RWPE1 (cell line): ENCODE results near the gene MAG.

Source experiments
- CTCF ChIA-PET: fragments of 350-600 bp; sonication (Branson Sonifier 250); formaldehyde crosslinking; extraction: SDS; loops from one replicate; lab custom pipeline; 2021; lab: Yijun Ruan, JAX
- POLR2A ChIA-PET: fragments of 400-600 bp; formaldehyde crosslinking; extraction: SDS; loops from one replicate; lab custom pipeline; 2020; ENCODE audit warnings: antibody characterized with exemption; ENCODE audit not compliant: low non-redundant PET; lab: Yijun Ruan, JAX
- DNase-seq: peaks from one replicate; pipeline ENCODE4 v3.0.0; 2012; ENCODE audit warnings: low spot score
- H3K27ac ChIP-seq: fragments of 450-650 bp; 2 replicates; pipeline ENCODE4 v1.5.1; 2017
- CTCF ChIP-seq: fragments of 450-650 bp; conservative IDR thresholded peaks from 2 replicates; pipeline ENCODE4 v1.5.1; 2017; ENCODE audit warnings: low read depth, mild to moderate bottlenecking

The MAG gene

GRCh38 chr19:35337097-35337983 lies 45.4 kb downstream of the MAG start:
- ChIA-PET POLR2A (no interaction called here), CTCF (interaction anchor here (1.1 kb wide), 1 partner anchor 16 kb away, joined by 3 read pairs; no protein-coding TSS in a partner anchor)
- H3K27ac ChIP-seq: no peak overlapping the region
- TF ChIP-seq CTCF: no peak
- DNase-seq: no peak

GRCh38 chr19:35337984-35338296 lies 46.0 kb downstream of the MAG start:
- POLR2A ChIA-PET: no interaction called here
- CTCF ChIA-PET: interaction anchor here (1.1 kb wide), 1 partner anchor 15 kb away, joined by 3 read pairs; no protein-coding TSS in a partner anchor
- TF ChIP-seq CTCF: no peak
- no peak overlapping the region for H3K27ac ChIP-seq
- DNase-seq: no peak

- no peak for DNase-seq
- no peak for TF ChIP-seq CTCF
- POLR2A ChIA-PET: no interaction called here
- CTCF ChIA-PET: no interaction called here
- H3K27ac ChIP-seq: no peak overlapping the region
These were observed 48.5 kb downstream of the MAG start for GRCh38 chr19:35340431-35340830.

GRCh38 chr19:35341006-35341405 lies 49.0 kb downstream of the MAG start:
- POLR2A ChIA-PET: no interaction called here
- CTCF ChIA-PET: interaction anchor here (0.7 kb wide), 1 partner anchor 1452 kb away, joined by 3 read pairs; no protein-coding TSS in a partner anchor
- TF ChIP-seq CTCF: no peak
- DNase-seq: no peak
- H3K27ac ChIP-seq: no peak overlapping the region

- ChIA-PET CTCF (interaction anchor here (0.7 kb wide), 1 partner anchor 1453 kb away, joined by 3 read pairs; no protein-coding TSS in a partner anchor), POLR2A (no interaction called here)
- no peak for DNase-seq
- H3K27ac ChIP-seq: no peak overlapping the region
- TF ChIP-seq CTCF: no peak
These were observed 49.7 kb downstream of the MAG start for GRCh38 chr19:35341565-35342225.

- ChIA-PET CTCF (interaction anchor here (0.6 kb wide), 1 partner anchor 162 kb away, joined by 5 read pairs; no protein-coding TSS in a partner anchor), POLR2A (no interaction called here)
- no peak for TF ChIP-seq CTCF
- DNase-seq: no peak
- no peak overlapping the region for H3K27ac ChIP-seq
These were observed 50.5 kb downstream of the MAG start for GRCh38 chr19:35342430-35342829.
